ENCODE measurements around the gene MRPL37.

DNA sequence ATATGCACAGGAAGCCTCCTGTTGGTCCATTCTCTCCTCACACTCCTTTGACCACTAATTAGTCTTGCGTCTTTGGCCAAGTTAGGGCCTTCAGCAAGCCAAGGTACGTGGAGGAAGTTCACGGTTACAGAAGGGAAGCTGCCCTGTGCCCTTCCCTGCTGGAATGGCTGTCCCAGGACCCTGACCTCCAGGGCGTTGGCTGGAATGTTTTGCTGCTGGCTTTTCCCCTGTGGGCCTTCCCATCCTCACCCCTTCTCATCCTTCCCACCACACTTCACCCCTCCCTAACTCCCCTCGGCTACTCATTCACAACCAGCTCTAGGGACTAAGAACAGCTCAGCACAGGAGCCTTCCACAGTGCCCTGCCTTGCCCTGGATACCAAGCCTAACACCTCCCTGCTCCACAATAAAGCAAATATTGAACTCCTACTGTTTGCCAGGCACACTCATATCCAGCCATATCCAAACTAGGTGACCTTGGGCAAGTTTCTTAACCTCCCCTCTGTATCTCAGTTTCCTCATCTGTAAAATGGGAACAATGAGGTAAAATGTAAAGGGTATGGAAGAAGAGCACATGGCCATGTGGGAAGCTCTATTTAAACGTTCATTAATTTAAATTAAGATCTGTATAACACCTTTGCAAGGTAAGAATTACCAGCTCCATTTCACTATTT is 38.3 kb upstream of the MRPL37 start:
- TF ChIP-seq, protein P1, sequence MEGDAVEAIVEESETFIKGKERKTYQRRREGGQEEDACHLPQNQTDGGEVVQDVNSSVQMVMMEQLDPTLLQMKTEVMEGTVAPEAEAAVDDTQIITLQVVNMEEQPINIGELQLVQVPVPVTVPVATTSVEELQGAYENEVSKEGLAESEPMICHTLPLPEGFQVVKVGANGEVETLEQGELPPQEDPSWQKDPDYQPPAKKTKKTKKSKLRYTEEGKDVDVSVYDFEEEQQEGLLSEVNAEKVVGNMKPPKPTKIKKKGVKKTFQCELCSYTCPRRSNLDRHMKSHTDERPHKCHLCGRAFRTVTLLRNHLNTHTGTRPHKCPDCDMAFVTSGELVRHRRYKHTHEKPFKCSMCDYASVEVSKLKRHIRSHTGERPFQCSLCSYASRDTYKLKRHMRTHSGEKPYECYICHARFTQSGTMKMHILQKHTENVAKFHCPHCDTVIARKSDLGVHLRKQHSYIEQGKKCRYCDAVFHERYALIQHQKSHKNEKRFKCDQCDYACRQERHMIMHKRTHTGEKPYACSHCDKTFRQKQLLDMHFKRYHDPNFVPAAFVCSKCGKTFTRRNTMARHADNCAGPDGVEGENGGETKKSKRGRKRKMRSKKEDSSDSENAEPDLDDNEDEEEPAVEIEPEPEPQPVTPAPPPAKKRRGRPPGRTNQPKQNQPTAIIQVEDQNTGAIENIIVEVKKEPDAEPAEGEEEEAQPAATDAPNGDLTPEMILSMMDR (IDR thresholded peaks at IDR 0.05): no peak
- no peak for TF ChIP-seq POLR2A (IDR thresholded peaks at IDR 0.05)
